ENCODE results near the gene NBAS.

DNA sequence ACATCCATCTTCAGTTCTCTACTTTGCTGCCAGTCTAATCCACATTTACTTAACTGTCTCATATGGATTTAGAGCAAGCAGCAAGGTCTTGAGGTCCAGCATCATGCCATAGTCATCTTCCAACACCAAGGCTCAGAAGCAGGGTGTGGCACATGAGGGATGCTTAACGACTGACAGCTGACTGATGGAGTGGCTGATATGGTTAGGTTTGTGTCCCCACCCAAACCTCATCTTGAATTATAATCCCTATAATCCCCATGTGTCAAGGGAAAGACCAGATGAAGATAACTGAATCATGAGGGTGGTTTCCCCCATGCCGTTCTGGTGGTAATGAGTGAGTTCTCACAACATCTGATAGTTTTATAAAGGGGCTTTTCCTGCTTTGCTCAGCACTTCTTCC lies 257.3 kb downstream of the NBAS start:
- TF ChIP-seq, protein P1, sequence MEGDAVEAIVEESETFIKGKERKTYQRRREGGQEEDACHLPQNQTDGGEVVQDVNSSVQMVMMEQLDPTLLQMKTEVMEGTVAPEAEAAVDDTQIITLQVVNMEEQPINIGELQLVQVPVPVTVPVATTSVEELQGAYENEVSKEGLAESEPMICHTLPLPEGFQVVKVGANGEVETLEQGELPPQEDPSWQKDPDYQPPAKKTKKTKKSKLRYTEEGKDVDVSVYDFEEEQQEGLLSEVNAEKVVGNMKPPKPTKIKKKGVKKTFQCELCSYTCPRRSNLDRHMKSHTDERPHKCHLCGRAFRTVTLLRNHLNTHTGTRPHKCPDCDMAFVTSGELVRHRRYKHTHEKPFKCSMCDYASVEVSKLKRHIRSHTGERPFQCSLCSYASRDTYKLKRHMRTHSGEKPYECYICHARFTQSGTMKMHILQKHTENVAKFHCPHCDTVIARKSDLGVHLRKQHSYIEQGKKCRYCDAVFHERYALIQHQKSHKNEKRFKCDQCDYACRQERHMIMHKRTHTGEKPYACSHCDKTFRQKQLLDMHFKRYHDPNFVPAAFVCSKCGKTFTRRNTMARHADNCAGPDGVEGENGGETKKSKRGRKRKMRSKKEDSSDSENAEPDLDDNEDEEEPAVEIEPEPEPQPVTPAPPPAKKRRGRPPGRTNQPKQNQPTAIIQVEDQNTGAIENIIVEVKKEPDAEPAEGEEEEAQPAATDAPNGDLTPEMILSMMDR (IDR thresholded peaks at IDR 0.05; ENCODE audit: low read depth, low read length) = no peak
- TF ChIP-seq EZH2phosphoT487 (IDR thresholded peaks at IDR 0.05; ENCODE audit: low read depth) = no peak
